HG02970 (cell line): ENCODE data around the gene UBXN6.
A peak's percentile ranks its signal among the peaks of the same experiment; 100 is the strongest.

Experiments used
- ATAC-seq: cut with Tn5 transposase; IDR thresholded peaks from one replicate; pipeline ENCODE4 v1.9.1; 2021; ENCODE audit warnings: mild to moderate bottlenecking, moderate library complexity, moderate number of reproducible peaks; ENCODE audit not compliant: unreplicated experiment, low FRiP score

UBXN6 gene

GRCh38 chr19:4414800-4415321, 42.7 kb downstream of the UBXN6 start:
- ATAC-seq = no peak

GRCh38 chr19:4414144-4414799, 43.3 kb downstream of the UBXN6 start:
- ATAC-seq = no peak

GRCh38 chr19:4413588-4413987, 44.0 kb downstream of the UBXN6 start:
- no peak for ATAC-seq

GRCh38 chr19:4409123-4409933, 48.3 kb downstream of the UBXN6 start:
- no peak for ATAC-seq

- no peak for ATAC-seq
Observed at GRCh38 chr19:4406626-4407025, 51.0 kb downstream of the UBXN6 start.

- no peak for ATAC-seq
Observed at GRCh38 chr19:4405977-4406376, 51.6 kb downstream of the UBXN6 start.

- no peak for ATAC-seq
Observed at GRCh38 chr19:4403005-4403761, 54.4 kb downstream of the UBXN6 start.

- ATAC-seq = peak; percentile 80
Observed at GRCh38 chr19:4402171-4403004, 55.2 kb downstream of the UBXN6 start, which contains the start of gene CHAF1A. Gene CHAF1A, plus strand, starts transcription at chr19:4402640. Its CDS starts 123 bp downstream, at chr19:4402763.

GRCh38 chr19:4401769-4402170, 55.8 kb downstream of the UBXN6 start:
- no peak for ATAC-seq

GRCh38 chr19:4400135-4400936, 57.3 kb downstream of the UBXN6 start, which contains the start of gene SH3GL1:
Gene SH3GL1, minus strand, starts transcription at chr19:4400547. Its CDS starts 179 bp downstream, at chr19:4400368.
- peak; percentile 61 for ATAC-seq

- ATAC-seq = no peak
Observed at GRCh38 chr19:4399812-4400134, 57.8 kb downstream of the UBXN6 start.

GRCh38 chr19:4396949-4397783, 60.4 kb downstream of the UBXN6 start:
- no peak for ATAC-seq
